OCI-LY7 (cell line): ENCODE measurements around the gene ERMAP.

Experiments
- CTCF ChIP-seq: fragments of 200-600 bp; sonication (generic); conservative IDR thresholded peaks from 2 replicates; pipeline ENCODE4 v1.5.1; 2014; ENCODE audit warnings: mild to moderate bottlenecking, antibody characterized with exemption, low read length, moderate library complexity, mixed read lengths
- EZH2phosphoT487 ChIP-seq: fragments of 200-600 bp; sonication (generic); IDR thresholded peaks from 2 replicates; pipeline ENCODE4 v1.6.1; 2018; ENCODE audit warnings: low read depth, borderline replicate concordance, mild to moderate bottlenecking, mixed run types, antibody characterized with exemption, low read length, moderate library complexity, mixed read lengths

GRCh38 chr1:42866549-42866948 is 49.6 kb downstream of the ERMAP start:
- TF ChIP-seq CTCF: no peak
- no peak for TF ChIP-seq EZH2phosphoT487
